NCI-H1092 treated with DMSO at 0.1 percent for 48 hours (cell line): Measurements from ENCODE around the gene TBCC.
"Not testable (repeated sequence)": the region's sequence is repeated elsewhere in the genome, so short reads cannot be mapped to it uniquely, and the experiment has no call there.

ENCODE experiments used
- DNase-seq: peaks from one replicate; lab custom pipeline; 2025; lab: John Stamatoyannopoulos, UW

The TBCC gene

GRCh38 chr6:42729731-42730130 is 16.2 kb downstream of the TBCC start:
- no peak for DNase-seq

GRCh38 chr6:42727627-42728026 is 18.3 kb downstream of the TBCC start:
- DNase-seq = no peak

GRCh38 chr6:42727087-42727611 is 18.8 kb downstream of the TBCC start:
- no peak for DNase-seq

- DNase-seq = peak; percentile 75
Observed at GRCh38 chr6:42726485-42727086, 19.3 kb downstream of the TBCC start.

DNA sequence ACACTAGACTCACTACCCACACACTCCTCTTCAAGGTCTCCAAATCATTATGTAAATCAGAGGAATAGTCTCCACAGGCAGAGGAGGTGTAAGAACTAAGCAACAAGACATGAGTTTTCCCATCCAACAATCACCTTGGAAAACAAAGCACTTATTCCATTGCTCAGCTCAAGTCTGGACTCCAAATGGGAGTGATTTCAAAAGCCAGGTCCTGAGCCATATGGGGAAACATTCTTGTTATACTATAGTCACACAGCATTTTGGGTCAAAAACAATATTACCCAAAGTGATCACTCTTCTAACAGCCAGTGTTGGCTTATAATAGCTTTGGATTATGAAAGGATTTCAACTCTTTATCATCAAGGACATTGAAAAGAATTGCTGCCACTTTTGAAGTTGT is 19.9 kb downstream of the TBCC start:
- DNase-seq = no peak

- DNase-seq = no peak
Observed at GRCh38 chr6:42724825-42725224, 21.1 kb downstream of the TBCC start.

DNA sequence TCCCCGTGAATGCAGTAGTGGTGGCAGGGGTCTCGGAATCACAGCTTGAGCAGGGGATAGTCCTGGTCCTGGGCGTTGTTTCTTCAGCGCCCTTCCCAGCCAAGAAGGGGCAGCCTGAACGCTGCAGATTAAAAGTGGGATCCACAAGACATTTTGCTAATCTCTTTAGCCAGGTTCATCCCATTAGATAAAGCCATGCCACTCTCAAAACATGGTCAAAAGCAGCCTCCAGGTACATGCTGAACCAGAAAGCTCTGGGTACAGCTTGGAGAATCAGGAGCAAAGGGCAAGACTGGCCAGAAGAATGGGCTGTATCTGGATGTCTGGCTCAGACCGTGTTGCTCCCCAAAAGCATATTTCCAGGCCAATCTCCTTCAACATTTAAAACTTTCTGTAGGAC is 23.4 kb downstream of the TBCC start, which contains the start of gene PRPH2:
Gene PRPH2, minus strand, starts transcription at position 101 of the 400 bp plus-strand sequence. CDS start 263 bp downstream, outside the sequence.
- no peak for DNase-seq

DNA sequence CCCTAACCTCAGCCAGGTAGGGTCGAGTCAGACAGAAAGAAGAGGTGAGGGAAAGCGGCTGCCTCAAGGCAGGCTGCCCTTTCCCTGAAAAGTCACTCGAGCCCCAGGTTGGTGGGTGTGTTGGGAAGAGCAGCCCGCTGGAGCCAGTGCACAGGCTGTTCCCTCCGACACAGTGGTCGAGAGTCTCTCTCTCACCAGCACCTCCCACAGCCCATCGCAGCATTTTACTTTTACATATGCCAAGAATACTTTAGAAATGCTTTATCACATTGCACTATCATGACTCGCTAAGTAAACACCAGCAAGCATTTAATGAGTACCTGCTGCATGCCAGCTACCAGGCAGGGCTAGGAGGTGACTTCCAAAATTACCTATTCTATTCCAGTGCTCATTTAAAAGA is 25.2 kb downstream of the TBCC start:
- DNase-seq = no peak

- DNase-seq = no peak
Observed at GRCh38 chr6:42715871-42716270, 30.0 kb downstream of the TBCC start.

GRCh38 chr6:42714098-42714761 is 31.7 kb downstream of the TBCC start:
- DNase-seq = no peak

DNA sequence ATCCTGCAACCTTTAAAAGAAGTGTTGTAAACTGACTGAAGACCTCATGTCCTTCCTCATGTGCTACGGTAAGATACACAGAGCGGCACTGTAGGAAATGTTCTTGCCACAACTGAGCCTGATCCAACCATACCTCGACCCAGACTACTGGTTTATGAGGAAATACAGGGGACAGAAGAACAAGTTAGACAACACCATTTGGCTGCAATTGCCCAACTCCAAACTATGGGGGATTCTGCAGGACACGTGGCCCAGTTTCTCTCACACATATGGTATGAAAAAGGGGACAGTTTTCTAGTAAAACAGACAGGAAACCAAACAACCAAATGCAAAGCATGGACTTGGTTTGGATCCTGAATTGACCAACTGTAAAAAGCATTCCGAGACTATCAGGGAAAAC is 34.0 kb downstream of the TBCC start:
- no peak for DNase-seq

DNA sequence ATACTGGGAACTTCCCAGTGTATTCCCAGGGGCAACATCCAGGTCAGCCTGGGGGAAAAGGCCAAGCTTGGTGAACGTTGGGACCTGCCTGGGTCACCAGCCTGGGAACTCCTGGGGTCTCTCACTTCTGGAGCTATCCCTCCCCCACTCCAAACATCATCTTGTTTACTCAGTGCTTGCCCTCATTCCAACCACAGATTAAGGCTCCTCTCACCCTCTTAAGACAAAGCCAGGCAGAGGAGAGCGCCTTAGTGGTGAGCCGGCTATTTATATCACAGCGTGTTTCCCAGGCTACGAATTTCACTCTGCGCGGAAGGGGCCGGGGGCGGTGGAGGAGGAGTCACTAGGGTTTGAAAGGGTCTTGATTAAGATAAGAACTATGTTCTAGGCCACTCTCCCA is 35.6 kb downstream of the TBCC start:
- peak; percentile 16 for DNase-seq

GRCh38 chr6:42709871-42710270 is 36.0 kb downstream of the TBCC start:
- DNase-seq = no peak

- no peak for DNase-seq
Observed at GRCh38 chr6:42708096-42708495, 37.8 kb downstream of the TBCC start.

DNA sequence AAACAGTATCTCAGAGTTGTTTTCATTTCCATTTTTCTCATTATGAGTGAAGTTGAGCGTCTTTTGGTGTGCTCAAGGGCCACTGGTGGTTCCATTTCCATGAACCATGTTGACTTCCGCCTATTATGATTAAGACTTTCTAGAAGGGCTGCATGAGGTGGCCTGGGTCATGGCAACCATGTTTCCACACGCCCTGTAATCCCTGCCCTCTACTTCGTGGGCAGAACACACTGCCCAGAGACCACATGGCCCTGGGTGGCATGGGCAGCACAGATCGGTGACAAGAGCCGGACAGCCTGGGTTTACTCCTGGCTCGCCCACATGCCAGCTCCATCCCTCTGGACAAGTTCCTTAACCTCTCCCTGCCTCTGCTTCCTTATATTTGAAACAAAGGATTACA is 38.3 kb downstream of the TBCC start:
- no peak for DNase-seq

- no peak for DNase-seq
Observed at GRCh38 chr6:42704937-42705374, 40.9 kb downstream of the TBCC start.

- DNase-seq = no peak
Observed at GRCh38 chr6:42704251-42704936, 41.5 kb downstream of the TBCC start.

- not testable (repeated sequence) for DNase-seq
Observed at GRCh38 chr6:42702786-42703185, 43.1 kb downstream of the TBCC start.

- no peak for DNase-seq
Observed at GRCh38 chr6:42702200-42702599, 43.7 kb downstream of the TBCC start.

- DNase-seq = no peak
Observed at GRCh38 chr6:42698217-42698616, 47.7 kb downstream of the TBCC start.

DNA sequence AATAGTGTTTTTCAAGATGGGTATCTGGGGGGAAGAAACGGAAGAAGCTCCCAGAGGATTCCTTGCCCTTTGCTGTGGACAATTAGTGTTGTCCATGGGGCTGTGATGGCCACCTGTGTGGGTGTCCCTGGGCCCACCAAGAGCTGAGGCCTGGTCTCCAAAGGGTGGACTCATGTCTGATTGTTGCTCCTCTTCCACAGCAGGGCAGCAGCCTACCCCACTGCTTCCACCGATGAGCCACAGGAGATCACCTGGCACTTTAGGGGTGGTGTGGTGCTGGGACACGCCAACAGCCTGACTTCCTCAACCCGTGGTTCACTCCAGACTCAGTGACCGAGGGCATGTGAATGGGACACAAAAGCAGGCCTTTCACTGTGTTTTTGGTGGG is 48.6 kb downstream of the TBCC start:
- DNase-seq = no peak

DNA sequence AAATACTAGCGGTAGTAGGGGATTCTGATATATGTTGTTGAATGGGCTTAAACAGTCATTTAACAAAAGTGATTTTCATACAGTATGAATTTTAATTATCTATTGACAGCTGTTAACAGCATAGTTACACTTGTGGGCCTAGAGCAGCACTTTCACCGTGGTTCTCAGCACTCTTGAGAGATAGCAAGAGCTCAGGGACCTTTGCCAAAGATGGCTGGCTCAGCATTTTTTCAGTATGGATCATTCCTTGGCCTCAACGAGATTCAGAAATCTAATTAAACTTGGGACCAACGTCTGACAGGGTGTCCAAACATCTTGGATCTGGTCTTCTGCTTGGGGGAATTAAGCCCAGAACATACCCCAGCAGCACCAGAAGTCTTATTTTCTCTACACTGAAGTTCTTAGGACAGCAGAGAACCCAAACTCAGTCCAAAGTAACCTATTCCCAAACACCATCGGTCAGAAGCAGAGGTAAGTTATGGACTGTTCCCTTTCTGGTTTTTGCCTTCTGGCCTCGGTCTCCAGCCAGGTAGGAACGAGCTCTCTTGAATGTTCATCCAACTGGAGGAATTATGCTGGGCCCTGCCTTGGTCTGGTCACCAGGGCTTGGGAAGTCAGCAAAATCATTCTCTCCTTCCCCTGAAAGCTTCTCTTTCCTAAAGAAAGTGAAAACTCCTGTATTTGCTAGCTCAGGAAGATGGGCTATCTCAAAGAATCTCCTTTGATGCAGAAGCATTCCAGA is 49.2 kb downstream of the TBCC start:
- DNase-seq = no peak
